Skeletal muscle satellite cell (primary cell): Measurements from ENCODE around the gene PPID.
"Not testable (repeated sequence)": the region's sequence is repeated elsewhere in the genome, so short reads cannot be mapped to it uniquely, and the experiment has no call there.

Experiments used
- H3K27me3 ChIP-seq: 2 replicates; pipeline ENCODE4 v1.7.0; 2013; ENCODE audit warnings: low read length; ENCODE audit not compliant: control insufficient read depth, insufficient read depth
- H3K36me3 ChIP-seq: 2 replicates; pipeline ENCODE4 v1.7.0; 2013; ENCODE audit warnings: mild to moderate bottlenecking, control low read depth, low read length; ENCODE audit not compliant: insufficient read depth
- H3K4me1 ChIP-seq: 2 replicates; pipeline ENCODE4 v1.7.0; 2013; ENCODE audit warnings: low read length; ENCODE audit not compliant: control insufficient read depth, insufficient read depth
- H3K4me2 ChIP-seq: 2 replicates; pipeline ENCODE4 v1.7.0; 2013; ENCODE audit warnings: mild to moderate bottlenecking, low read length
- H3K4me3 ChIP-seq: 2 replicates; pipeline ENCODE4 v1.7.0; 2013; ENCODE audit warnings: low read length
- H3K9ac ChIP-seq: 2 replicates; pipeline ENCODE4 v1.7.0; 2013; ENCODE audit warnings: mild to moderate bottlenecking, low read depth, low read length, moderate library complexity
- H3K9me3 ChIP-seq: replicated peaks from 2 replicates; pipeline ENCODE4 v1.7.0; 2013; ENCODE audit warnings: mild to moderate bottlenecking, control low read depth, low read length

PPID gene

GRCh38 chr4:158728236-158728635 lies 5.0 kb upstream of the PPID start:
- Histone ChIP-seq H3K27me3 (peaks cover 16% of the 10 kb centered on the region), H3K9ac (no peak overlapping the region), H3K4me2 (no peak overlapping the region), H3K4me3 (no peak overlapping the region), H3K4me1 (peaks cover 2% of the 10 kb centered on the region), H3K36me3 (no peaks in the 10 kb centered on the region), H3K9me3 (no peaks in the 10 kb centered on the region)

DNA sequence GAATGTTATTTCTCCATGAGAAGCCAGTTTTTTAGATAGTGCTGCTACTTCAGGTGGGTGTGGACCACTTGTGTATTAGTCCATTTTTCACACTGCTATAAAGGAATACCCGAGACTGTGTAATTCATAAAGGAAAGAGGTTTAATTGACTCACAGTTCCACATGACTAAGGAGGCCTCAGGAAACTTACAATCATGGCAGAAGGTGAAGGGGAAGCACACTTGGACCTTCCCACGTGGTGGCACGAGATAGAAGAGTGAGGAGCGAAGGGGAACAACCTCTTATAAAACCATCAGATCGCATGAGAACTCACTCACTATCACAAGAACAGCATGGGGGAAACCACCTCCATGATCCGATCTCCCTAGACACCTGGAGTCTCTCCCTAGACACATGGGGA lies 3.4 kb upstream of the PPID start:
- Histone ChIP-seq H3K4me2 (no peak overlapping the region), H3K9ac (no peak overlapping the region), H3K36me3 (no peaks in the 10 kb centered on the region), H3K9me3 (no peaks in the 10 kb centered on the region), H3K27me3 (peaks cover 16% of the 10 kb centered on the region), H3K4me3 (no peak overlapping the region), H3K4me1 (peaks cover 2% of the 10 kb centered on the region)

DNA sequence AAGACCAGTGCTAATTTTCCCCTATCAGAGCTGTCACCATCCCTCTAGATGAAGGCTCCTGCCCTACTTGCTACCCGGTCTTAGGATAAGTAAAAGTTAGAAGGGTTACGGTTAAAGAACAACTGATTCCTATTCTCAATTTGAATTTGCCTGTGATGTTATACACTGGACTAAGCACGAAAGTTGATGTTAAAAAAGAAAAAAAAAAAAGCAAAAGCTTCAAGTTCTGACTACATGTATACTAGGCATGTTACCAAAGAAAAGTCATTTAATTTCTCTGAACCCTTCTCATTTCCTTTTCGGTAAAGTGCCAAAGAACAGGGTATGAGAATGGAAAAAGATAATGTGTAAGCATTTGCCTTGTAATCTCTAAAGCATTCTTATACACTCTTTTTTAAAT lies 1.4 kb upstream of the PPID start:
- Histone ChIP-seq H3K9ac (no peak overlapping the region), H3K4me3 (no peak overlapping the region), H3K4me2 (no peak overlapping the region), H3K27me3 (peaks cover 15% of the 10 kb centered on the region), H3K4me1 (peaks cover 2% of the 10 kb centered on the region), H3K36me3 (peaks cover 13% of the 10 kb centered on the region), H3K9me3 (no peaks in the 10 kb centered on the region)

DNA sequence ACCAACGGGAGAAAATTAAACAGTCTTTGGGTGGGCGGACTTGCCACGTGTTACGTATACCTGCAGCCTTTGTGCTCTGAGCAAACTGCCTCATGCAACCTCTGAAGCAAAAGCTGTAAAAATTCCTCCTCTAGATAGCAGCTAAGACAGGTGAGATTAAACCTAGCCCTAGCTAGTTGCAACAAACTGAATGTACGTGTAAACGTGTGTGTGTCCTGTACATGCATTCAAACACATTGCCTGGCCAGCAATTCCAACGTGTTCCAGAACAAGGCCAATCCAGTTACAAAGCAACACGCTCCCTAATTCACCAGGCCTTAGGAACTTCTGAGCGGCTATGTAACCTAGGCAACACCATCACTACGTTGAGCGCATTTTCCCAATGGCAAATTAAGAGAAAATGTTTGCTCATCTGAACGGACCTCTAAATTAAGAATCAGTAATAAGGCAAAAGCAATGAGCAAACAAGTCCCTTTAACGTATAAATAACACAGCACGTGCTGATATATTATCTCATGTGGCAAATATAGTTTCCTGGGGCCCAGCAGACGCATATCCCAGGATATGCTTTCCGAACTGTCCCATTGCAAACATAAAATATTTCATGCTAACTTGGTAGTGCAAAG lies 792 bp downstream of the PPID start:
- peaks cover 2% of the 10 kb centered on the region for H3K4me1 ChIP-seq
- no peaks in the 10 kb centered on the region for H3K9me3 ChIP-seq
- H3K4me2 ChIP-seq, result peak overlapping the region; percentile 82
- peak overlapping the region; percentile 95 for H3K9ac ChIP-seq
- H3K36me3 ChIP-seq, result peaks cover 34% of the 10 kb centered on the region
- H3K4me3 ChIP-seq, result peak overlapping the region; percentile 79
- H3K27me3 ChIP-seq, result no peaks in the 10 kb centered on the region

GRCh38 chr4:158721680-158722079 lies 1.5 kb downstream of the PPID start:
- Histone ChIP-seq H3K4me2 (peak overlapping the region; percentile 82), H3K27me3 (no peaks in the 10 kb centered on the region), H3K4me1 (peaks cover 2% of the 10 kb centered on the region), H3K9me3 (no peaks in the 10 kb centered on the region), H3K36me3 (peaks cover 40% of the 10 kb centered on the region), H3K4me3 (peak overlapping the region; percentile 79), H3K9ac (peak overlapping the region; percentile 95)

GRCh38 chr4:158715802-158716201 lies 7.4 kb downstream of the PPID start:
- Histone ChIP-seq H3K4me1 (no peaks in the 10 kb centered on the region), H3K27me3 (no peaks in the 10 kb centered on the region), H3K4me3 (no peak overlapping the region), H3K9ac (no peak overlapping the region), H3K4me2 (no peak overlapping the region), H3K36me3 (peaks cover 78% of the 10 kb centered on the region), H3K9me3 (no peaks in the 10 kb centered on the region)

DNA sequence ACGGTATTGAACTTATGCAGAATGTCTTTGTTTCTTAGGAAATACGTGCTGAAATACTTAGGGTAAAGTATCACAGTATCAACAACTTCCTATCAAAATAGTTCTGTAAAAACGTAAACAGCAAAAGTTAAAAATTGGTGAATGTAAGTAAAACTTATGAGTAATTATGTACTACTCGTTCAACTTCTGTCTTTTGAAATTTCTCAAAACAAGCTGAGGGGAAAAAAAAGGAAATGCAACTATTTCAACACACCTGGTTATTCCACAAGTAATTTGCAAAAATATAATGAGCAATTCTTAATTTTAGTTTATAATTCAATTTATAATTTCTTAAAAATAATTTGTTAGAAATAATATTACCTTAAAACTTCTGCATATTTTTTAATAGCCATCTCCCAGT lies 8.3 kb downstream of the PPID start:
- Histone ChIP-seq H3K4me2 (no peak overlapping the region), H3K9me3 (no peaks in the 10 kb centered on the region), H3K4me1 (no peaks in the 10 kb centered on the region), H3K36me3 (peaks cover 81% of the 10 kb centered on the region), H3K4me3 (no peak overlapping the region), H3K9ac (no peak overlapping the region), H3K27me3 (no peaks in the 10 kb centered on the region)

GRCh38 chr4:158712622-158713021 lies 10.6 kb downstream of the PPID start:
- not testable (repeated sequence) for H3K4me2 ChIP-seq, H3K9me3 ChIP-seq, H3K9ac ChIP-seq, H3K27me3 ChIP-seq, H3K4me1 ChIP-seq, H3K4me3 ChIP-seq
- H3K36me3 ChIP-seq, result peaks cover 74% of the 10 kb centered on the region

DNA sequence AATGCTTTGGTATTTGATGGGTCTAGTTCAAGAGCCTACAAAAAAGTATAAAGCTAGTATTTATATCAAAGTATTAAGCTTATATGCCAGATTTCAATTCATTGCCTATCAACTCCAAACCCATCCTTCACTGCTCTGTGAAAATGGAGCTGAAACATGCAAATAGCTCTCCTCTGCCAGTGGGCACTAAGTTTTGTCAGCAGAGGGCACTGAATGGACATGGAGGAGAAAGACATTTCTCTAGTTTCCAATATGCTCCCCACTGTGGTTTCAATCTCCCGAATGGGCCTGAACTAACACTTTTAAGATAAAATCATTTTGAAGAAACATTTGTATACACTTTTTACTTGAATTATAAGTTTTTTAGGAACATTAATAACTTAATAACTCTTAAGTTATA lies 12.4 kb downstream of the PPID start:
- Histone ChIP-seq H3K4me2 (no peak overlapping the region), H3K27me3 (no peaks in the 10 kb centered on the region), H3K9ac (no peak overlapping the region), H3K9me3 (no peaks in the 10 kb centered on the region), H3K4me1 (no peaks in the 10 kb centered on the region), H3K4me3 (no peak overlapping the region), H3K36me3 (peaks cover 62% of the 10 kb centered on the region)

GRCh38 chr4:158704274-158704673 lies 18.9 kb downstream of the PPID start:
- Histone ChIP-seq H3K4me2 (no peak overlapping the region), H3K36me3 (peaks cover 26% of the 10 kb centered on the region), H3K9me3 (no peaks in the 10 kb centered on the region), H3K27me3 (no peaks in the 10 kb centered on the region), H3K9ac (no peak overlapping the region), H3K4me3 (no peak overlapping the region), H3K4me1 (no peaks in the 10 kb centered on the region)

- no peaks in the 10 kb centered on the region for H3K9me3 ChIP-seq
- no peaks in the 10 kb centered on the region for H3K4me1 ChIP-seq
- H3K27me3 ChIP-seq, result no peaks in the 10 kb centered on the region
- H3K9ac ChIP-seq, result no peak overlapping the region
- no peak overlapping the region for H3K4me2 ChIP-seq
- no peak overlapping the region for H3K4me3 ChIP-seq
- H3K36me3 ChIP-seq, result peaks cover 12% of the 10 kb centered on the region
Measured at GRCh38 chr4:158688813-158689212, 34.4 kb downstream of the PPID start.

- no peak overlapping the region for H3K9ac ChIP-seq
- no peaks in the 10 kb centered on the region for H3K27me3 ChIP-seq
- H3K4me2 ChIP-seq, result no peak overlapping the region
- no peak overlapping the region for H3K4me3 ChIP-seq
- peaks cover 12% of the 10 kb centered on the region for H3K36me3 ChIP-seq
- H3K9me3 ChIP-seq, result no peaks in the 10 kb centered on the region
- no peaks in the 10 kb centered on the region for H3K4me1 ChIP-seq
Measured at GRCh38 chr4:158682066-158682465, 41.1 kb downstream of the PPID start.
